Stimulated activated CD4-positive, alpha-beta T cell treated with anti-CD3 and anti-CD28 coated beads, Interleukin-12 subunit alpha, Interleukin-12 subunit beta, amount 100 ng/mL, for 48 hours (primary cell): ENCODE results near the gene ATXN1.

Experiments used
- DNase-seq, 3 donors: peaks; one replicate each; pipeline ENCODE4 v3.0.0-alpha.2; 2020; ENCODE audit warnings: low read depth in 2 of 3, low spot score in 1 of 3

Gene ATXN1

GRCh38 chr6:16583144-16583762, 178.0 kb downstream of the ATXN1 start:
- no peak for DNase-seq

- DNase-seq: no peak
Observed at GRCh38 chr6:16582446-16583143, 178.7 kb downstream of the ATXN1 start.

- DNase-seq: no peak
Observed at GRCh38 chr6:16578695-16579285, 182.5 kb downstream of the ATXN1 start.

- no peak for DNase-seq
Observed at GRCh38 chr6:16576451-16577368, 184.6 kb downstream of the ATXN1 start.

GRCh38 chr6:16575655-16576054, 185.6 kb downstream of the ATXN1 start:
- no peak for DNase-seq

GRCh38 chr6:16572943-16573342, 188.3 kb downstream of the ATXN1 start:
- DNase-seq: no peak

- no peak for DNase-seq
Observed at GRCh38 chr6:16572317-16572716, 188.9 kb downstream of the ATXN1 start.

GRCh38 chr6:16570946-16571345, 190.3 kb downstream of the ATXN1 start:
- DNase-seq: no peak

GRCh38 chr6:16570221-16570553, 191.1 kb downstream of the ATXN1 start:
- no peak for DNase-seq

GRCh38 chr6:16568128-16568527, 193.1 kb downstream of the ATXN1 start:
- DNase-seq: no peak

GRCh38 chr6:16567071-16567470, 194.2 kb downstream of the ATXN1 start:
- DNase-seq: no peak

GRCh38 chr6:16564436-16564835, 196.8 kb downstream of the ATXN1 start:
- no peak for DNase-seq

GRCh38 chr6:16563628-16564240, 197.5 kb downstream of the ATXN1 start:
- no peak for DNase-seq

GRCh38 chr6:16562498-16562897, 198.8 kb downstream of the ATXN1 start:
- DNase-seq: no peak

GRCh38 chr6:16559071-16559470, 202.2 kb downstream of the ATXN1 start:
- no peak for DNase-seq

GRCh38 chr6:16555550-16555949, 205.7 kb downstream of the ATXN1 start:
- no peak for DNase-seq

- DNase-seq: no peak
Observed at GRCh38 chr6:16553531-16553930, 207.7 kb downstream of the ATXN1 start.

GRCh38 chr6:16551466-16551865, 209.8 kb downstream of the ATXN1 start:
- no peak for DNase-seq

GRCh38 chr6:16548121-16548520, 213.1 kb downstream of the ATXN1 start:
- DNase-seq: no peak

GRCh38 chr6:16547587-16547986, 213.7 kb downstream of the ATXN1 start:
- DNase-seq: no peak

GRCh38 chr6:16546861-16547260, 214.4 kb downstream of the ATXN1 start:
- DNase-seq: no peak
